Naive thymus-derived CD4-positive, alpha-beta T cell (primary cell): ENCODE data around the gene E2F3. TPM values are rescaled to one million over a fixed set of nuclear protein-coding genes. Genes with fewer than 3 reads are reported as not detected.
"Not testable (repeated sequence)": the region's sequence is repeated elsewhere in the genome, so short reads cannot be mapped to it uniquely, and the experiment has no call there.

Source experiments
- ATAC-seq: fragments of 150-1000 bp; cut with Tn5 transposase; 2 replicates; pipeline ENCODE4 v1.10.0; 2021; ENCODE audit warnings: mild to moderate bottlenecking, moderate library complexity
- CTCF ChIA-PET: fragments of 350-600 bp; sonication (Branson Sonifier 250); formaldehyde crosslinking; loops from one replicate; lab custom pipeline; 2021; ENCODE audit warnings: antibody characterized with exemption; lab: Charles Lee
- POLR2A ChIA-PET: fragments of 350-600 bp; sonication (Branson Sonifier 250); formaldehyde crosslinking; loops from one replicate; lab custom pipeline; 2021; ENCODE audit warnings: antibody characterized with exemption, inconsistent platforms; lab: Charles Lee
- DNase-seq, 9 donors: peaks; one replicate each; pipeline versions ENCODE4 v3.0.0 to v3.0.0-alpha.2; 2020 to 2022; ENCODE audit warnings: mixed read lengths in 1 of 9
- H3K27ac ChIP-seq: one replicate; pipeline ENCODE4 v1.7.0; 2013; ENCODE audit warnings: mild to moderate bottlenecking, low read depth, low read length, moderate library complexity
- H3K27me3 ChIP-seq, 2 donors: one replicate each; pipeline ENCODE4 v1.7.0; 2013; ENCODE audit warnings: low read length in 2 of 2, mild to moderate bottlenecking in 2 of 2, moderate library complexity in 2 of 2; ENCODE audit not compliant: control insufficient read depth in 2 of 2, insufficient read depth in 2 of 2
- H3K36me3 ChIP-seq, 3 experiments: 1 replicate in 2 of 3; 2 replicates in 1 of 3; pipeline ENCODE4 v1.7.0; 2013; ENCODE audit warnings: low read length in 3 of 3, mild to moderate bottlenecking in 3 of 3, moderate library complexity in 1 of 3; ENCODE audit not compliant: insufficient read depth in 3 of 3, control insufficient read depth in 2 of 3
- H3K4me1 ChIP-seq, 2 donors: one replicate each; pipeline ENCODE4 v1.7.0; 2013; ENCODE audit warnings: low read length in 2 of 2, mild to moderate bottlenecking in 2 of 2, moderate library complexity in 1 of 2; ENCODE audit not compliant: control insufficient read depth in 2 of 2, insufficient read depth in 2 of 2
- H3K4me3 ChIP-seq: 2 replicates; pipeline ENCODE4 v1.7.0; 2013; ENCODE audit warnings: mild to moderate bottlenecking, low read length
- H3K9me3 ChIP-seq, 3 experiments: 1 replicate in 2 of 3; 2 replicates in 1 of 3; pipeline ENCODE4 v1.7.0; 2013; ENCODE audit warnings: low read length in 3 of 3; ENCODE audit not compliant: control insufficient read depth in 2 of 3
- H3K27ac Mint-ChIP-seq, 9 donors: one replicate each; pipeline ENCODE4 v1.8.0; 2020 to 2022; ENCODE audit warnings: mixed read lengths in 9 of 9, mild to moderate bottlenecking in 8 of 9, moderate library complexity in 5 of 9, inconsistent platforms in 2 of 9
- H3K27me3 Mint-ChIP-seq, 5 donors: one replicate each; pipeline ENCODE4 v1.8.0; 2021 to 2022; ENCODE audit warnings: mixed read lengths in 5 of 5, mild to moderate bottlenecking in 1 of 5
- H3K36me3 Mint-ChIP-seq, 5 donors: one replicate each; pipeline ENCODE4 v1.8.0; 2020 to 2022; ENCODE audit warnings: mixed read lengths in 5 of 5, mild to moderate bottlenecking in 3 of 5, inconsistent platforms in 1 of 5
- H3K4me1 Mint-ChIP-seq, 7 donors: one replicate each; pipeline ENCODE4 v1.8.0; 2020 to 2022; ENCODE audit warnings: mixed read lengths in 7 of 7, mild to moderate bottlenecking in 3 of 7, inconsistent platforms in 1 of 7
- H3K4me3 Mint-ChIP-seq, 10 donors: one replicate each; pipeline ENCODE4 v1.8.0; 2020 to 2022; ENCODE audit warnings: mild to moderate bottlenecking in 10 of 10, mixed read lengths in 10 of 10, moderate library complexity in 6 of 10, inconsistent platforms in 2 of 10
- H3K9me3 Mint-ChIP-seq, 11 donors: one replicate each; pipeline ENCODE4 v1.8.0; 2020 to 2022; ENCODE audit warnings: mixed read lengths in 11 of 11, mild to moderate bottlenecking in 4 of 11, inconsistent platforms in 1 of 11, moderate library complexity in 1 of 11
- intact Hi-C, 2 donors: fragments of 100-400 bp; cut with micrococcal nuclease; formaldehyde crosslinking; loops; one replicate each; pipeline ENCODE4 v1.15.1; 2023
- polyA plus RNA-seq, 2 donors: library from polyadenylated mRNA; unstranded; fragments of 300-500 nt; fragmentation: Illumina TruSeq; gene quantifications; one replicate each; pipeline ENCODE4 v1.2.3, GENCODE V29; 2021
- total RNA-seq, 6 experiments: library from RNA in 5 of 6; stranded (reverse) in 5 of 6; gene quantifications; 1 replicate in 5 of 6; 2 replicates in 1 of 6; pipeline ENCODE4 v1.2.3 and lab custom pipeline; 2021 to 2026

Gene E2F3
- total and polyA plus RNA-seq, 7 experiments from 2014 or later, result 3.0 to 39.2 (median 10.6) TPM

DNA sequence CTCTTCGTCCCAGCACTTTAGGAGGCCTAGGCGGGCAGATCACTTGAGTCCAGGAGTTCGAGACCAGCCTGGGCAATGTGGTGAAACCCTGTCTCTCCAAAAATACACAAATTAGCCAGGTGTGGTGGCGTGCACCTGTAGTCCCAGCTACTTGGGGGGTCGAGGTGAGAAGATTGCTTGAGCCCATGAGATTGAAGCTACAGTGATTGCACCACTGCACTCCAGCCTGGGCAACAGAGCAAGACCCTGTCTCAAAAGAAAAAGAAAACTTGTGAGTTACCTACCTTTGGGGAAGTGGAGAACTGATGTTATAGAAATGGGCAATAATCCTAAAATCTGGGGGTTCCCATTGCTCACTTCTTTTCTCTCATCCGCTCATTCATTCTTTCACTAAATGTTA is 58.0 kb downstream of the E2F3 start:
- CTCF ChIA-PET, result interaction anchor here (2.7 kb wide), 1 partner anchor 55 kb away, joined by 8 read pairs; no protein-coding TSS in a partner anchor
- POLR2A ChIA-PET, result no interaction called here
- H3K9me3 ChIP-seq, result no peaks in the 10 kb centered on the region
- no peak overlapping the region for H3K4me3 ChIP-seq
- no peaks in the 10 kb centered on the region for H3K27me3 ChIP-seq
- no peaks in the 10 kb centered on the region for H3K36me3 ChIP-seq
- peaks cover 4 to 45% (median 30%) of the 10 kb centered on the region in 5 donors for H3K36me3 Mint-ChIP-seq
- H3K27ac Mint-ChIP-seq, result no peak overlapping the region
- H3K9me3 Mint-ChIP-seq, result peaks cover 0 to 2% (median 0%) of the 10 kb centered on the region in 11 donors
- DNase-seq (no peak), ATAC-seq (no peak)
- H3K27me3 Mint-ChIP-seq, result no peaks in the 10 kb centered on the region
- H3K4me1 Mint-ChIP-seq, result peaks cover 0 to 21% (median 11%) of the 10 kb centered on the region in 7 donors
- intact Hi-C loops, result no loop called here
- no peak overlapping the region for H3K4me3 Mint-ChIP-seq
- no peaks in the 10 kb centered on the region for H3K4me1 ChIP-seq
- no peak overlapping the region for H3K27ac ChIP-seq

DNA sequence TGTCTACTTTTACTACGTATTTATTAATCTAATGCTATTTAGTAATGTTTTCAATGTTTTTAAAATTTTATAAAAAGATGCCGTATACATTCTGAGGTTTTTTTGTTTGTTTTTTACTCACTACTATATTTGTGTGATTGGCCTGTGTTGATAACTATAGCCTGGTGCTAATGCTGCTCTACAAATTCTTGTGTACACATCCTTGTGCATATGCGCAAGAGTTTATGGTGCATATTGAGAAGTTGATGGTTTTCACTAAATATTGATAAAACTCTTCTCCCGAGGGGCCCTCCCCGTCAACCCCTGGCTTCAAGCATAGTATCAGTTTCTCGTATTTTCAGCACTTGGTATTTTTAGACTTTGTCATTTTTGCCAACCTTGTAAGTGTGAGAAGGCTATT is 59.9 kb downstream of the E2F3 start:
- Mint-ChIP-seq H3K4me3 (no peak overlapping the region), H3K27me3 (no peaks in the 10 kb centered on the region), H3K27ac (no peak overlapping the region), H3K9me3 (peaks cover 0 to 5% (median 0%) of the 10 kb centered on the region in 11 donors), H3K4me1 (peaks cover 0 to 20% (median 7%) of the 10 kb centered on the region in 7 donors), H3K36me3 (peaks cover 7 to 53% (median 43%) of the 10 kb centered on the region in 5 donors)
- ATAC-seq (no peak), DNase-seq (no peak)
- no peaks in the 10 kb centered on the region for H3K36me3 ChIP-seq
- no peak overlapping the region for H3K27ac ChIP-seq
- no peaks in the 10 kb centered on the region for H3K9me3 ChIP-seq
- H3K4me1 ChIP-seq, result no peaks in the 10 kb centered on the region
- ChIA-PET CTCF (no interaction called here), POLR2A (interaction anchor here (0.8 kb wide), 1 partner anchor 57 kb away, joined by 3 read pairs; no protein-coding TSS in a partner anchor)
- H3K27me3 ChIP-seq, result no peaks in the 10 kb centered on the region
- intact Hi-C loops, result no loop called here
- H3K4me3 ChIP-seq, result no peak overlapping the region

DNA sequence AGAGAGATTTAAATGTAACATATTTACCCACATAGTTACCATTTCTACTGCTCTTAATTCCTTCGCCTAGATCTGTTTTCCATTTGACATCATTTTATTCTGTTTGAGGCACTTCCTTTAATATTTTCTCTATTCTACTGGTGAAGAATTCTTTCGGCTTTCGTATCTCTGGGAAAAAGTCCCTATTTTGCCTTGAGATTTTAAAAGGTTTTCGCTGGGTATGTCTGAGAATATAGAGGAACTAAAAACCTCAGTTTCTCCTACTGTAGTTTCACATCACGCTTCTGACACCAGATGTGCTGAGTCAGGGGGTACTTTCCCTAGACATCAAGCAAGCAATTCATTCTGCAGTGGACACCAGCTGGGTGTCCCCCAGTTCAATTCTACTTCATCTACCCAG is 61.7 kb downstream of the E2F3 start:
- POLR2A ChIA-PET, result interaction anchor here (0.7 kb wide), 1 partner anchor 59 kb away, joined by 3 read pairs; no protein-coding TSS in a partner anchor
- H3K27ac Mint-ChIP-seq, result no peak overlapping the region

DNA sequence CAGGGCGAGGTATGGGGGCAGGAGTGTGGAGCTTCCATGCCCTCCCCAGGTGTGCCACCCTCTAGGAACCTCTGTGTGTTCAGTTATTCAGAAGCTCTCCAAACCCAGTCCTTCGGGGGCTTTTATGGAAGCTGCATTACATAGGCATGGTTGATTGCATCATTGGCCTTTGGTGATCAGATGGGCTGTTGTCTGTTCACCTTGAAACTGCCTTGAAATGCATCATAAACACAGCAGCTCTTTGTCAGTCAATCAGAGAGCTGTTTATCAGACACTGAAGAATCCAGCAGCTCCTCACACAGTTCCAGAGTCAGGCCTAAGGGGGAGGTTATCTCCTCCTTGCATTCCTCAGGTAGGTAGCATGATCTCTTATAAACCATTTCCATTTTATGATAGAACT is 62.4 kb downstream of the E2F3 start:
- POLR2A ChIA-PET, result no interaction called here
- Histone ChIP-seq H3K27me3 (no peaks in the 10 kb centered on the region), H3K4me3 (no peak overlapping the region), H3K4me1 (no peaks in the 10 kb centered on the region), H3K36me3 (no peaks in the 10 kb centered on the region), H3K9me3 (no peaks in the 10 kb centered on the region), H3K27ac (no peak overlapping the region)
- Mint-ChIP-seq H3K27ac (no peak overlapping the region), H3K4me3 (no peak overlapping the region), H3K4me1 (peaks cover 0 to 29% (median 0%) of the 10 kb centered on the region in 7 donors), H3K36me3 (peaks cover 7 to 45% (median 39%) of the 10 kb centered on the region in 5 donors), H3K9me3 (peaks cover 0 to 5% (median 0%) of the 10 kb centered on the region in 11 donors), H3K27me3 (no peaks in the 10 kb centered on the region)
- intact Hi-C loops, result no loop called here
- DNase-seq (no peak), ATAC-seq (no peak)
- CTCF ChIA-PET, result no interaction called here

More for the DNA sequence above, 61.7 kb downstream of the E2F3 start:
- Histone ChIP-seq H3K4me3 (no peak overlapping the region), H3K36me3 (no peaks in the 10 kb centered on the region), H3K9me3 (no peaks in the 10 kb centered on the region), H3K4me1 (no peaks in the 10 kb centered on the region), H3K27ac (no peak overlapping the region), H3K27me3 (no peaks in the 10 kb centered on the region)
- Mint-ChIP-seq H3K27me3 (no peaks in the 10 kb centered on the region), H3K4me1 (peaks cover 0 to 31% (median 4%) of the 10 kb centered on the region in 7 donors), H3K4me3 (no peak overlapping the region), H3K36me3 (peaks cover 7 to 50% (median 42%) of the 10 kb centered on the region in 5 donors), H3K9me3 (peaks cover 0 to 5% (median 0%) of the 10 kb centered on the region in 11 donors)
- intact Hi-C loops, result no loop called here
- DNase-seq (no peak), ATAC-seq (no peak)
- CTCF ChIA-PET, result no interaction called here

DNA sequence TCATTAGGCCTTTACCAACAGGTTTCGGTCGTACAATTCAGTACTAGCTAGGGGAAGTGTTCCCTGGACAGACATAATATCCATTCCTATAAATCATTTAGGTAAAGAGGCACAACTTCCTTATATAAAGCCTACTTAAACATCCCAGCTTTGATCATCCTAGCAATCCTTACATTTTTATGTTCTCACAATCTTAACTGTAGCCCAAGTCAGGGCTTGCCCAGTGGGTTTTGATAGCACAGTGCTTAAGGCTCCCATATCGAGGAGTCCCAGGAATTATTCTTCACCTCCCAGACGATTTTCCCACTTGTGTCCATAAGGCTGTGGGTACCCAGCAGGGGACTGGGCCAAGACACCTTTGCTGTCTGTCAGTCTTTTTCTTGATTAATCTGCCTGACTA is 63.2 kb downstream of the E2F3 start:
- no peaks in the 10 kb centered on the region for H3K27me3 ChIP-seq
- H3K27me3 Mint-ChIP-seq, result no peaks in the 10 kb centered on the region
- H3K9me3 ChIP-seq, result no peaks in the 10 kb centered on the region
- H3K36me3 Mint-ChIP-seq, result peaks cover 7 to 46% (median 37%) of the 10 kb centered on the region in 5 donors
- ChIA-PET POLR2A (no interaction called here), CTCF (no interaction called here)
- no peaks in the 10 kb centered on the region for H3K4me1 ChIP-seq
- no peak overlapping the region for H3K27ac Mint-ChIP-seq
- peaks cover 0 to 5% (median 0%) of the 10 kb centered on the region in 11 donors for H3K9me3 Mint-ChIP-seq
- H3K4me1 Mint-ChIP-seq, result peaks cover 0 to 29% (median 0%) of the 10 kb centered on the region in 7 donors
- no peak for ATAC-seq
- DNase-seq, result no peak
- intact Hi-C loops, result no loop called here
- H3K4me3 ChIP-seq, result no peak overlapping the region
- H3K36me3 ChIP-seq, result no peaks in the 10 kb centered on the region
- no peak overlapping the region for H3K27ac ChIP-seq
- H3K4me3 Mint-ChIP-seq, result no peak overlapping the region

DNA sequence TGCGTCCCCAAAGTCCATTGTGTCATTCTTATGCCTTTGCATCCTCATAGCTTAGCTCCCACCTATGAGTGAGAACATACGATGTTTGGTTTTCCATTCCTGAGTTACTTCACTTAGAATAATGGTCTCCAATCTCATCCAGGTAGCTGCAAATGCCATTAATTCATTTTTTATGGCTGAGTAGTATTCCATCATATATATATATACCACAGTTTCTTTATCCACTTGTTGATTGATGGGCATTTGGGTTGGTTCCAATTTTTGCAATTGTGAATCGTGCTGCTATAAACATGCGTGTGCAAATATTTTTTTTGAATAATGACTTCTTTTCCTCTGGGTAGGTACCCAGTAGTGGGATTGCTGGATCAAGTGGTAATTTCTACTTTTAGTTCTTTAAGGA is 63.9 kb downstream of the E2F3 start:
- H3K27ac ChIP-seq, H3K9me3 Mint-ChIP-seq, H3K4me3 Mint-ChIP-seq, H3K27ac Mint-ChIP-seq, DNase-seq, ATAC-seq, H3K27me3 ChIP-seq, CTCF ChIA-PET, POLR2A ChIA-PET, H3K4me1 ChIP-seq, H3K36me3 ChIP-seq, H3K9me3 ChIP-seq, H3K4me3 ChIP-seq, H3K27me3 Mint-ChIP-seq, intact Hi-C loops: not testable (repeated sequence)
- peaks cover 3 to 40% (median 33%) of the 10 kb centered on the region in 5 donors for H3K36me3 Mint-ChIP-seq
- H3K4me1 Mint-ChIP-seq, result peaks cover 0 to 29% (median 0%) of the 10 kb centered on the region in 7 donors

DNA sequence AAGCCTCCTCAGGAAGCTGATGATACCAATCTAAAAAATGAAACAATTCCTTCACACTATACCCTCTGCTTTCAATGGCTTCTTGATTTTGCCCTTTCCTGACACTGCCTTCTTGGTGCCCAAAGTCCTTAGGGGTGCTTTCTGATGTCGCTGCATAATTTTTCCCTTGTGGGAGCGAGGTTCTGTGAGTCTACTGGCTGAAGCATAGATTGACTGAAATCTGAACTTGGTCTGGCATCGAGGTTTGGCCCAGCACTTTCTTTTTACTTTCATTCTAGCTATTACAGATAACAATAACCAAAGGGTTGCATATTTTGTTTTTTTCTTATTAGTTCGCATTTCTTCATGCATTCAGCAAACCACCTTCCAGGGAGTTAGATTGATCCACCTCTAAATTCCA is 65.8 kb downstream of the E2F3 start:
- intact Hi-C loops, result no loop called here
- ATAC-seq, result no peak

More for the DNA sequence above, 65.8 kb downstream of the E2F3 start:
- H3K27ac Mint-ChIP-seq, result no peak overlapping the region
- Histone ChIP-seq H3K4me1 (no peaks in the 10 kb centered on the region), H3K9me3 (no peaks in the 10 kb centered on the region), H3K27me3 (no peaks in the 10 kb centered on the region), H3K27ac (no peak overlapping the region), H3K4me3 (no peak overlapping the region), H3K36me3 (no peaks in the 10 kb centered on the region)
- DNase-seq, result no peak
- ChIA-PET POLR2A (no interaction called here), CTCF (no interaction called here)
- H3K9me3 Mint-ChIP-seq, result peaks cover 0 to 5% (median 0%) of the 10 kb centered on the region in 11 donors
- peaks cover 0 to 26% (median 0%) of the 10 kb centered on the region in 7 donors for H3K4me1 Mint-ChIP-seq
- no peak overlapping the region for H3K4me3 Mint-ChIP-seq
- H3K27me3 Mint-ChIP-seq, result no peaks in the 10 kb centered on the region
- H3K36me3 Mint-ChIP-seq, result peaks cover 3 to 34% (median 31%) of the 10 kb centered on the region in 5 donors
